GM21576 (cell line): ENCODE results near the gene CD79A.
"Not testable (repeated sequence)": the region's sequence is repeated elsewhere in the genome, so short reads cannot be mapped to it uniquely, and the experiment has no call there.

Experiments
- ATAC-seq: cut with Tn5 transposase; IDR thresholded peaks from one replicate; pipeline ENCODE4 v1.9.1; 2021; ENCODE audit warnings: mild to moderate bottlenecking, moderate library complexity; ENCODE audit not compliant: unreplicated experiment

Gene CD79A

DNA sequence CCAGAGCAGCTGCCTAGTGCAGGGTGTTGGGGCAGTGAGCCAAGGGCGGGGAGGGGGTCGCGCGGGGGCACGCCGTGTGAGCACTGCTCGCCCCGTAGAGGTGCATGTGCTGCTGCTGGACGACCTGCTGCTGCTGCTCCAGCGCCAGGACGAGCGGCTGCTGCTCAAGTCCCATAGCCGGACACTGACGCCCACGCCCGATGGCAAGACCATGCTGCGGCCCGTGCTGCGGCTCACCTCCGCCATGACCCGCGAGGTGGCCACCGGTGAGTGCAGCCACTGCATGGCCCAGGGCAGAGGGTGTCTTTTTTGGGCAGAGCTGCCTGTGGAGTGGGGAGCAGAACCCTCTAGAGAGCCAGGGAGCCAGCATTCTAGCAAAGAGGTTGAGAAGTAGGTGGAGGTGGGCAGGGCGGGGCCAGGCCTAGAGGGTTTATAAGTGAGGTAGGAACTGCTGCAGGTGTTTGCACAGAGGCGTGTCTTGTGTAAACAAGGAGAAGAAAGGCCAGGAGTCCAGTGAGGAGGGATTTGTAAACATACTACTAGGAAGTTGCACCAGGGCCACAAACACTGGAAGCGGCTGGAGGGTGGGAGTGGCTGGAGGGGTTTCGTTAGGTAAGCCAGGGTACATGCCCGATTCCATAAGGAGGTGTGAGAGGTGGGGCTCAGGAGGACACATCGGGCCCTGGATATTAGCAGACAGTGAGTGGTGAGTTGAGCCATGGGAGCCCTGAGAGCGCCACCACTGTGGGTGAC lies 27.2 kb downstream of the CD79A start:
- no peak for ATAC-seq

- no peak for ATAC-seq
Observed at GRCh38 chr19:41905273-41906002, 28.4 kb downstream of the CD79A start.

DNA sequence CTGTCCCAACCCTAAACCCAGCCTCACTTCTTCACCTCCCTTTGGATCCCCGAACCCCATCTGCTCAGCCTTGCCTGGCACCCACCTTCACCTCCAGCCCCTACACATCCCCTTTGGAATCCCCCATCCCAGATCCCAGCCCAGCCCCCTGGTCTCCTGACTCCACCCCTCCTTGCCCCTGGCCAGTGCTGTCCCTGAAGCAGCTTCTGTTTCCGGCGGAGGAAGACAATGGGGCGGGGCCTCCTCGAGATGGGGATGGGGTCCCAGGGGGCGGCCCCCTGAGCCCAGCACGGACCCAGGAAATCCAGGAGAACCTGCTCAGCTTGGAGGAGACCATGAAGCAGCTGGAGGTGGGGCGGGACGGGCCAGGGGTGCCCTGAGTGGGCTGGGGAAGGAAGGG lies 29.2 kb downstream of the CD79A start:
- ATAC-seq = no peak

DNA sequence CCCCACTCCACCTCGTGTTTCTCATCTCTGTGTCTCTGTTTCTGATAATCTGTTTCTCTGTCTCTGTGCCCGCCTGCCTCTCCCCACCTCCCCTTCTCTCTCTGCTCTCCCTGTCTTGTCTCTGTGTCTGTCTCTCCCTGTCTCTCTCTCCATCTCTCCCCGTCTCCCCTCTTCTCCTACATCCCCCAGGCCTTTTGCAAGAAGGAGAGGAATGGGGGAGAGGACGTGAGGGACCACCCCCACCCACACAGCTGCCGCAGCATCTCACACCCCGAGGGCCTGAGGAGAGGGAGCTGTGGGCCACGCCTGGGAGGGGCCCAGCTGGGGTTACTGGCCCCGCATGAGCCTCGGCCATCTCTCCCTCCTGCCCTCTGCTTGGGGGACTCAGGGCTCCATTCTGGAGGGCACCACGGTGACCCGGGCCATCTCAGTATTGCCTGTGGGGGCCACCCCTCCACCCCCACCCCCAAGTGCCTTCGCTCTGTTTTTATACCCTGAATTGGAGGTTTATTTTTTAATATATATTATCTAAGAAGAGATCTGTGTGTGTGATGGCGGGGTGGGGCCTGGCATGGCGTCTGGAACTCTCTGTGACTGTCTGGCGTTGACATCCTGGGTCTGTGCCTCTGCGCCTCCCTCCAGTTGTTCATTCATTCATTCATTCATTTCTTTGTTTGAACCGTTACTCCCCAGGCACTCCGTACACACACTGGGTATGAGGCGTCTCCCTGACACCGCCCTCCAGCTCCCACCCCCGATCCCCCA lies 30.0 kb downstream of the CD79A start:
- ATAC-seq = no peak

GRCh38 chr19:41907994-41908615 lies 31.0 kb downstream of the CD79A start:
- ATAC-seq = no peak

- ATAC-seq = no peak
Observed at GRCh38 chr19:41908724-41909464, 31.8 kb downstream of the CD79A start.

- ATAC-seq = no peak
Observed at GRCh38 chr19:41909706-41910105, 32.6 kb downstream of the CD79A start.

DNA sequence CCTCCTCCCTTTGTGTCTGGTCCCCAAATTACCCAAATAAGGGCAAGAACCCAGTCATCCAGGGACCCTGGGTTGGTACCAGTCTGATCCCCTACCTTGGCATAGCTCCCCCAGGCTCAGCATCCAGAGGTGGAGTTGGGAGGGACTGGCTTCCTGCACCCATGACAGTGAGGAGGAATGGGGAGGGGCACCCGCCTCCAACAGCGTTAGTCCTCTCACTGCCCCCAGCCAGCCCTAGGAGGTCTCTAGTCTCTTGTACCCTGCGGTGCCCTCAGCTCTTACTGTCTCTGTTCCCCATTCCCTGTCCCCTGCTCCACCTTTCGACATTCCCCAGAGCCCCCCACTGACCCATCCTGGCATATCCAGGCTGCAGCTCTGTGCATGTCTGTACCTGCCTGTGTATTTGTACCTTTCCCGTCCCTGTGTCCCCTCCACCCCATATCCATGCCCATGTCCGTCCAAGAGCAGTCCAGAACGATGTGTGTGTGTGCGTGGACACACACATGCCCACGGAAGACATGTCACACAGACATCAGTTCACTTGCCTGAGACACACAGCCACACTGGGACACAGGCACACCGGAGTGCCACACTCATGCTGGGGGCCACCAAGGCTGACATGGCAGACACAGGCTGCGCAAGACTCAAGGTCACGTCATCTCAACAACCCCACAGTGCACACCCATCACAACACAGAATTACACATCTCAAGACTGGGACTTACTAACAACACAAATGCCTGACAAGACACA lies 33.3 kb downstream of the CD79A start:
- ATAC-seq = no peak

DNA sequence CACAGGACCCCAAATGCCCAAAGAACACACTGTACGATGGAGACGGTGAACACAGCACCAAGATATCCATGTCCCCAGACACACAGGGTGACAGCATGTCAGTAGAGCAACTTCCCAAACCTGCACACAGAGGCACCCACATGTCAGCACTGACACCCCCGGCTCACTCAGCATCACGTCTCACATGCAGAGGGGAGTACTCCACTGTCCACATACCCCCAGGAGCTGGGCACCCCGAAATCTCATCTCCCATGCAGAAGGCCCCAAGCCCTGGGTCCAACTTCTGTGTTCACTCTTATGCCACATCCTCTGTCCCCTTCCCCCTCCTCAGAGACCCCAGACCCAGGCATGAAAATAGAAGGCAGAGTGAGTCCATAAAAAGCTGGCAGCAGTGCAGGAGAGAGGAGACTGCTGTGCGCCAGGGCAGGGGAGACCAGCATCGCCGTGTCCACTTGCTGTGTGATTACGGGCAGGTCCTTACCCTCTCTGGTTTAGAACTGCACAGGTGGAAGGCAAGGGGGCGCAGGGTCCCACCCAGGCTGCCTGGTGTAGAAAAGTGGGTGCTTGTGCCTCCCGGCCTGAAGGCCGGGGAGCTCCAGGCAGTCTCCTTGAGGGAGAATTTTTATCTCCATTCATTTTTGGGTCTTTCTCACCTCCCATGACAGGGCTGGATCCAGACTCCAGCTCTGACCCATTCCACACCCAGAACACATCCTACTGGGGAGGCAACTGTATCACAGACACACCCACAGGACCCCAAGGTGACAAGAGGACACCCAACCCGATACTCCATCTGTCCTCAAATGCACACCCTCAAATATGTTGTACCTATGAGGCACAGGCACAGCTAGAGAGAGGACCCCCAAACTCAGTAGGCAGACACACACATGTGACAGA lies 34.2 kb downstream of the CD79A start:
- ATAC-seq = no peak

DNA sequence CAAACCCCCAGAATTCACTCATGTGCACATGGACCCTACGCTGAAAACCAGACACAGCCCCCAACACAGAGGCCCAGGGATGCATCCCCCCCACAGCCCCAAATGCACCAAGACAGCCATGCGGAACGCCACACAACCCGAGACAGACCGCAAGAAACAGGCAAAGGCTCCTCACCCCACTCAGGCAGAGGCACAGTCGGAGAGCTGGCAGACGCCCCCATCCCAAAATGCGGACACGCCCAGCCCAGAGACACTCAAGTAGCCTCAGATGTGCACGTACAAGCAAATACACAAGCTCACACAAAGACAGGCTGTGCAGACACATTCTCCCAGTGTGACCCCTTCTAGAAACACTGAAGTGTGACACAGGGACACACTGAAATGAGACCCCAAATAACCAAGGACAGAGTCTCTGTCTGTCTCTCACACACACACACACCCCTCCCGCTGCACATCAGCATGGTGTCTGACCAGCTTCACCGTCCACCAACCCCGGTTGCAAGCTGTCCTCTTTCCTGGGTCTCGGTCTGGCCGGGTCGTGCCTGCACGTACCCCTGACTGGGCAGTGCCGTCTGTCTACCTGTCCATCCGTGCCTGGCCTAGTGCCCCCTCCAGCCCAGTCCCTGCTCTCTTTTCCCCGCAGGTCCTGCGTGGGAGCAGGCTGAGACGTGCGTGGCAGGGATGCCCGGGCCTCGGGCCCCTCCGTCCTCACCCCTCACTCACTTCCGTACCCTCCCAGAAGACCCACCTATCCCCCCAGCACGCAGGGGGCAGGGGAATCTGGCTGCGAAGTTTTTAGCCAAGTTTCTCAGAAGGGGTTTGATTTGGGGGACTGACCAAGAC lies 35.0 kb downstream of the CD79A start:
- ATAC-seq = no peak

DNA sequence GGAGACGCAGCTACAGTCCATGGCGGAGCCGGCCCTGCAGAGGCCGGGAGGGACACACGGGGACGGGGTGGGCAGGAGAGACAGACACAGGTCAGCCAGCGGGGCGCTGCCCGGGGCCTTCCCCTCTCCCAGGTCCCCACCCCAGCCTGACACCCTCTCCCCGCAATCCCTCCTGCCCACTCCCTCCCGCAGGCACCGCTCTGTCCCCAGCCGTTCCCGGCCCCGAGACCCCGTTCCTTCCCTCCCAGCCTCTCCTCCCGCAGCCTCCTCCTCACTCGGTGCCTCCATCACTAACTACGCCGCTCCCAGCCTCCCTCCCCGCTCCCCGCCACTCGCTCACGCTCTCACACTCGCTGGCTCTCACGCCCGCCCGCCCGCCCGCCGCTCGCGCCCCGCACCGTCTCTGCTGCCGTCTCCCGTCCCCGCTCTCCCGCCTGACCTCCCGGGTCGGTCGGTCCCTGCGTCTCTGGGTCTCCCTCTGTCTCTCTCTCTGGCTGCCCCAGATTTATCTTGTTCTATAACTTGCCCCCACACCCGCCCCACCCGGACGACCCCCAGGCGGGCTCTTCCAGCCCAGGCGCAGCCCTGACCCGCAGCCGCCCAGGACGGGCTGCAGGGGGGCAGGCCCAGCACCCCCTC lies 35.9 kb downstream of the CD79A start:
- ATAC-seq = no peak

- ATAC-seq = no peak
Observed at GRCh38 chr19:41913538-41914423, 36.7 kb downstream of the CD79A start.

- ATAC-seq = not testable (repeated sequence)
Observed at GRCh38 chr19:41914424-41914834, 37.4 kb downstream of the CD79A start.

- no peak for ATAC-seq
Observed at GRCh38 chr19:41915021-41915775, 38.1 kb downstream of the CD79A start.

- no peak for ATAC-seq
Observed at GRCh38 chr19:41915776-41916414, 38.8 kb downstream of the CD79A start.
